Central memory CD8-positive, alpha-beta T cell (primary cell): ENCODE results near the gene NRDE2.
"Not testable (repeated sequence)": the region's sequence is repeated elsewhere in the genome, so short reads cannot be mapped to it uniquely, and the experiment has no call there.

ENCODE experiments used
- ATAC-seq: fragments of 150-1000 bp; cut with Tn5 transposase; replicated peaks from 2 replicates; pipeline ENCODE4 v1.10.0; 2022; ENCODE audit warnings: mild to moderate bottlenecking, moderate FRiP score, moderate number of reproducible peaks; ENCODE audit not compliant: poor library complexity, severe bottlenecking; ENCODE audit errors: extremely low read depth
- DNase-seq, 2 donors: peaks; one replicate each; pipeline ENCODE4 v3.0.0; 2021; ENCODE audit warnings: low spot score in 2 of 2
- H3K27ac Mint-ChIP-seq: one replicate; pipeline ENCODE4 v1.8.0; 2022; ENCODE audit warnings: low read depth, mild to moderate bottlenecking, moderate library complexity, mixed read lengths
- H3K27me3 Mint-ChIP-seq: one replicate; pipeline ENCODE4 v1.8.0; 2022; ENCODE audit warnings: mixed read lengths
- H3K36me3 Mint-ChIP-seq: one replicate; pipeline ENCODE4 v1.8.0; 2022; ENCODE audit warnings: mild to moderate bottlenecking, moderate library complexity, mixed read lengths; ENCODE audit not compliant: insufficient read depth
- H3K4me1 Mint-ChIP-seq: one replicate; pipeline ENCODE4 v1.8.0; 2022; ENCODE audit warnings: mixed read lengths
- H3K4me3 Mint-ChIP-seq: one replicate; pipeline ENCODE4 v1.8.0; 2022; ENCODE audit warnings: mild to moderate bottlenecking, moderate library complexity, mixed read lengths
- H3K9me3 Mint-ChIP-seq: one replicate; pipeline ENCODE4 v1.8.0; 2022; ENCODE audit warnings: mixed read lengths

NRDE2 gene

DNA sequence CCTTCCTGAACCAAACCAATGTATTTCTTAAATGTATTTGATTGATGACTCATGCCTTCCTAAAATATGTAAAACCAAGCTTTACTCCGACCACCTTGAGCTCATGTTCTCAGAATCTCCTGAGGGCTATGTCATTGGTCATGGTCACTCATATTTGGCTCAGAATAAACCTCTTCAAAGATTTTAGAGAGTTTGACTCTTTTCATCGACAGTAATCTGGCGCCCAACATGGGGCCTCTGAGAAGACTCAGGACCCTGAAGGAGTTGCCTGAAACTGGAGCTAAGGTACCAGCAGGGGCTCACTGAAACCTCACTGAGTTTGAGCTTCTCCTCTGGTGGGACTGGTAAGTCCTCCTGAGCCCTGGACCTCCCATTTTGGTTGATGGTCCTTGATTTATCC is 92.6 kb downstream of the NRDE2 start:
- Mint-ChIP-seq H3K4me3 (no peak overlapping the region), H3K4me1 (peaks cover 14% of the 10 kb centered on the region), H3K27ac (no peak overlapping the region), H3K9me3 (peaks cover 33% of the 10 kb centered on the region), H3K36me3 (peaks cover 1% of the 10 kb centered on the region), H3K27me3 (peaks cover 34% of the 10 kb centered on the region)
- ATAC-seq (no peak), DNase-seq (no peak)

DNA sequence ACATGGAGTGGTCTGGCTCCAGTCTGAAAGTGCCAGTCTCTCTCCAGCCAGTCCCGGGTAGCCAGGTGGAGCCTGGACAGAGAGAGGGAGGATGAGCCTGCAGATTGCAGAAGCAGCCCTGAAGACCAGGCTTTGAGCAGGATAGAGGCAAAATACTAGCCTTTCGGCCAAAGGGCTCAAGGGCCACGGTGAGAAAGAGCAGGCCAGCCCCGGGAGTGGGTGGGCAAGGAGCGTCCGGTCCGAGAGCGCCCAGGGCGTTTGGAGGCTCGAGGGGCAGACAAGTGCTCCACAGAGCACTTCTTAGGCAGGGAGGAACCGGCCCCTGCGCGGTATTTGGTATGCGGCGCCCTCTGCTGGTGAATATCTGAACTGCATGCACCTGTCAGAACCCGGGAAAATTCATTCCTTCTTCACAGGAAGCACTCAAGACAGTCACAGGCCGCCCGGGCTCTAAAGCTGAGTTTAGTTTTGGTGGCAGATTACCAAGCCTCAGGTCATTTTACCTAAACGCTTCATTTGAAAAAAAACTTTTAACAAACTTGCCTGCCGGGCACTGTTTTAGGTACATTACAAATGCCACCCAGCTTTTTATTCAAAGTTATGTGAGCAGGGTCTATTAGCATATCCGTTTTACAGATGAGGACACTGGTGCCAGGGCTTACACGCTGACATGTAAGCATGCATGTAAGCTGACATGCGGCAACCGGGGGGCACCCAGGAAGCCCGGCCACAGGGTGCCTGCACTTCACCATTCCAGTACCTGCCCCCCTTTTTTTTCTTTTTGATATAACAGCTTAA is 96.4 kb downstream of the NRDE2 start:
- H3K36me3 Mint-ChIP-seq: peaks cover 1% of the 10 kb centered on the region
- ATAC-seq (peak; percentile 36), DNase-seq (peak; percentile 40 to 48)
- H3K4me1 Mint-ChIP-seq: peaks cover 14% of the 10 kb centered on the region
- H3K27ac Mint-ChIP-seq: no peak overlapping the region
- peaks cover 49% of the 10 kb centered on the region for H3K27me3 Mint-ChIP-seq
- peaks cover 33% of the 10 kb centered on the region for H3K9me3 Mint-ChIP-seq
- H3K4me3 Mint-ChIP-seq: no peak overlapping the region

GRCh38 chr14:90229942-90230341 is 101.8 kb downstream of the NRDE2 start:
- not testable (repeated sequence) for H3K4me1 Mint-ChIP-seq, H3K9me3 Mint-ChIP-seq, DNase-seq, H3K27ac Mint-ChIP-seq, ATAC-seq, H3K4me3 Mint-ChIP-seq, H3K36me3 Mint-ChIP-seq
- H3K27me3 Mint-ChIP-seq: peaks cover 24% of the 10 kb centered on the region

- H3K27me3 Mint-ChIP-seq: peaks cover 22% of the 10 kb centered on the region
- DNase-seq (no peak), ATAC-seq (no peak)
- H3K4me3 Mint-ChIP-seq: no peak overlapping the region
- no peaks in the 10 kb centered on the region for H3K9me3 Mint-ChIP-seq
- no peak overlapping the region for H3K27ac Mint-ChIP-seq
- no peaks in the 10 kb centered on the region for H3K36me3 Mint-ChIP-seq
- no peaks in the 10 kb centered on the region for H3K4me1 Mint-ChIP-seq
Observed at GRCh38 chr14:90228478-90228877, 103.3 kb downstream of the NRDE2 start.
